Endothelial cell (in vitro differentiated cells): ENCODE measurements around the gene PRKCZ. TPM values are rescaled to one million over a fixed set of nuclear protein-coding genes. Genes with fewer than 3 reads are reported as not detected.

Source experiments
- DNase-seq: peaks from one replicate; pipeline ENCODE4 v3.0.0; 2021; ENCODE audit warnings: low spot score
- H3K27ac Mint-ChIP-seq: one replicate; pipeline ENCODE4 v1.8.0; 2021; ENCODE audit warnings: mixed read lengths, inconsistent platforms; ENCODE audit not compliant: unreplicated experiment
- H3K27me3 Mint-ChIP-seq: one replicate; pipeline ENCODE4 v1.8.0; 2021; ENCODE audit warnings: mild to moderate bottlenecking, moderate library complexity, mixed read lengths, inconsistent platforms; ENCODE audit not compliant: unreplicated experiment
- H3K36me3 Mint-ChIP-seq: one replicate; pipeline ENCODE4 v1.8.0; 2021; ENCODE audit warnings: mild to moderate bottlenecking, low read depth, mixed read lengths, inconsistent platforms; ENCODE audit not compliant: unreplicated experiment
- H3K4me1 Mint-ChIP-seq: one replicate; pipeline ENCODE4 v1.8.0; 2021; ENCODE audit warnings: mild to moderate bottlenecking, mixed read lengths, inconsistent platforms; ENCODE audit not compliant: unreplicated experiment
- H3K4me3 Mint-ChIP-seq: one replicate; pipeline ENCODE4 v1.8.0; 2021; ENCODE audit warnings: mild to moderate bottlenecking, mixed read lengths, inconsistent platforms; ENCODE audit not compliant: unreplicated experiment
- H3K9me3 Mint-ChIP-seq: one replicate; pipeline ENCODE4 v1.8.0; 2021; ENCODE audit warnings: mixed read lengths, inconsistent platforms; ENCODE audit not compliant: unreplicated experiment
- CTCF ChIP-seq: fragments of 200-600 bp; sonication (generic); IDR thresholded peaks from one replicate; pipeline ENCODE4 v1.5.0; 2021; ENCODE audit warnings: antibody characterized with exemption; ENCODE audit not compliant: unreplicated experiment
- total RNA-seq: library from RNA; stranded (reverse); fragmentation: NEBNext Ultra II Directional; extraction: Animal tissue kit (Norgen Biotek cat#: 25700); gene quantifications from one replicate; pipeline ENCODE4 v1.2.1, GENCODE V29; 2021; ENCODE audit not compliant: unreplicated experiment

PRKCZ gene
- total RNA-seq, 1 donor from 2014 or later = 23.1 TPM

- H3K36me3 Mint-ChIP-seq = peaks cover 9% of the 10 kb centered on the region
- H3K4me3 Mint-ChIP-seq = no peak overlapping the region
- DNase-seq = no peak
- H3K4me1 Mint-ChIP-seq = no peaks in the 10 kb centered on the region
- peaks cover 2% of the 10 kb centered on the region for H3K27me3 Mint-ChIP-seq
- no peak overlapping the region for H3K27ac Mint-ChIP-seq
- TF ChIP-seq CTCF = no peak
- no peaks in the 10 kb centered on the region for H3K9me3 Mint-ChIP-seq
Measured at GRCh38 chr1:2101531-2101930, 51.3 kb downstream of the PRKCZ start.

DNA sequence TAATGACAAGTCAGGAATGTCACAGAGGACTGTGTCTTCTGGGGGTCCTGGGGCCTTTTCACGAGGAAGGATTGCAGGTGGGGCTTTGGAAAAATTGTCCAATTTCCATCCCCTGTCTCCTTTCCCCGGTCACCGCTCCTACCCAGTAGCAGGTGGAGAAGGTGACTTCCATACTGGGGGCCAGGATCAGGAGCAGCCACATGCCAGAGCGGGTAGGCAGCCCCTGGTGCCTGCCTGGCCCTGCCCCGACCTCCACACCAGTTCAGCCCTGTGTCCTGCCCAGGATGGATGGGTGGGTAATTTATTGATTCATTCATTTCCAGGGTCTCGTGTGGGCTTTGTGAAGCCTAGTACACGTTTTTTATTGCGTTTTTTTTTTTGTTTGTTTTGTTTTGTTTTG lies 51.7 kb downstream of the PRKCZ start:
- H3K27me3 Mint-ChIP-seq = peaks cover 2% of the 10 kb centered on the region
- H3K4me1 Mint-ChIP-seq = no peaks in the 10 kb centered on the region
- no peak for TF ChIP-seq CTCF
- no peak for DNase-seq
- peaks cover 9% of the 10 kb centered on the region for H3K36me3 Mint-ChIP-seq
- H3K4me3 Mint-ChIP-seq = no peak overlapping the region
- no peak overlapping the region for H3K27ac Mint-ChIP-seq
- H3K9me3 Mint-ChIP-seq = no peaks in the 10 kb centered on the region

DNA sequence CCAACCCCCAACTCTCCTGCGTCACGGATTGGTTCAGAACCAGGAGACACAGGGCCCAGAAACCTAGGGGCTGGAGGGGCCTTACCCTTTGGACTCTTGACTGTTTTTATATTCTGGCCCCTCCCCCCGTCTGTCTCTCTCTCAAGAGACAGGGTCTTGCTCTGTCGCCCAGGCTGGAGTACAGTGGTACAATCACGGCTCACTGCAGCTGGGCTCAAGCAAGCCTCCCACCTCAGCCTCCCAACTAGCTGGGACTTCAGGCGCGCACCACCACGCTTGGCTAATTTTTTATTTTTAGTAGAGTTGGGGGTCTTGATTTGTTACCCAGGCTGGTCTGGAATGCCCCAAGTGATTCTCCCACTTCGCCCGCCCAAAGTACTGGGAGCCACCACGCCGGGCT lies 52.5 kb downstream of the PRKCZ start:
- Mint-ChIP-seq H3K36me3 (peaks cover 8% of the 10 kb centered on the region), H3K4me1 (no peaks in the 10 kb centered on the region), H3K9me3 (no peaks in the 10 kb centered on the region), H3K27ac (no peak overlapping the region), H3K4me3 (no peak overlapping the region), H3K27me3 (peaks cover 2% of the 10 kb centered on the region)
- TF ChIP-seq CTCF = no peak
- no peak for DNase-seq

DNA sequence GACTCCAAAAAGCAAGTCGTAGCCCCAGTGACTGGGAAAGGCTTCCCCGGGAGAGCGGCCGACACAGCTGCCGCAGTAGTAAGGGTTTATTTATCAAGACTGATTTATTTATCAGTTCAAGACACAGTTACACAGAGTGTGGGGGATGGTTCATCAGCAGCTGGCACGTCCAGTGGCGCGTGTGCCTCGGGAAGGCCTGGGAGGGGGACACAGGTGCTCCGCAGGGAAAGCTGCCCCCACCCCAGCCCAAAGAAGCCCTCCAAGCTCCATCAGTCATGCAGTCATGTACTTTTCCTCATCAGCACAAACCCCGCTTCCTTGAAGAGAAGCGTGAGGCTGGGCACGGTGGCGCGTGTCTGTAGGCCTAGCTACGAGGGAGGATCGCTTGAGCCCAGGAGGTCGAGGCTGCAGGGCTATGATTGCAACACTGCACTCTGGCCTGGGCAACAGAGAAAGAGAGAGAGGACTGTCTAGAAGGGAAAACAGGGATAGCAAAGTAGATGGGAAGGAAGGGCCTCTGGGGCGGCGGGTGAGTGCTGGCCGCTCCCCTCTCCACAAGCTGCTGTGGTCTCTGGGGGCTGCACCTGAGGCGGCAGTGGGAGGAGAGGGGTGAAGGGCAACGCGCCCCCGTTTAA lies 53.2 kb downstream of the PRKCZ start:
- TF ChIP-seq CTCF = no peak
- H3K27me3 Mint-ChIP-seq = peaks cover 2% of the 10 kb centered on the region
- DNase-seq = no peak
- H3K4me3 Mint-ChIP-seq = no peak overlapping the region
- H3K27ac Mint-ChIP-seq = no peak overlapping the region
- peaks cover 2% of the 10 kb centered on the region for H3K36me3 Mint-ChIP-seq
- H3K4me1 Mint-ChIP-seq = no peaks in the 10 kb centered on the region
- H3K9me3 Mint-ChIP-seq = no peaks in the 10 kb centered on the region

- no peaks in the 10 kb centered on the region for H3K9me3 Mint-ChIP-seq
- TF ChIP-seq CTCF = no peak
- peaks cover 2% of the 10 kb centered on the region for H3K27me3 Mint-ChIP-seq
- no peaks in the 10 kb centered on the region for H3K4me1 Mint-ChIP-seq
- no peak overlapping the region for H3K27ac Mint-ChIP-seq
- no peaks in the 10 kb centered on the region for H3K36me3 Mint-ChIP-seq
- no peak for DNase-seq
- no peak overlapping the region for H3K4me3 Mint-ChIP-seq
Measured at GRCh38 chr1:2103901-2104590, 53.8 kb downstream of the PRKCZ start.
